Activated CD8-positive, alpha-beta memory T cell treated with anti-CD3 and anti-CD28 coated beads, Interleukin-2, amount 50 U/mL, for 48 hours (primary cell): ENCODE data around the gene SNRK.
A peak's percentile ranks its signal among the peaks of the same experiment; 100 is the strongest.

Experiments
- DNase-seq: peaks from one replicate; pipeline ENCODE4 v3.0.0-alpha.2; 2020

SNRK gene, protein sequence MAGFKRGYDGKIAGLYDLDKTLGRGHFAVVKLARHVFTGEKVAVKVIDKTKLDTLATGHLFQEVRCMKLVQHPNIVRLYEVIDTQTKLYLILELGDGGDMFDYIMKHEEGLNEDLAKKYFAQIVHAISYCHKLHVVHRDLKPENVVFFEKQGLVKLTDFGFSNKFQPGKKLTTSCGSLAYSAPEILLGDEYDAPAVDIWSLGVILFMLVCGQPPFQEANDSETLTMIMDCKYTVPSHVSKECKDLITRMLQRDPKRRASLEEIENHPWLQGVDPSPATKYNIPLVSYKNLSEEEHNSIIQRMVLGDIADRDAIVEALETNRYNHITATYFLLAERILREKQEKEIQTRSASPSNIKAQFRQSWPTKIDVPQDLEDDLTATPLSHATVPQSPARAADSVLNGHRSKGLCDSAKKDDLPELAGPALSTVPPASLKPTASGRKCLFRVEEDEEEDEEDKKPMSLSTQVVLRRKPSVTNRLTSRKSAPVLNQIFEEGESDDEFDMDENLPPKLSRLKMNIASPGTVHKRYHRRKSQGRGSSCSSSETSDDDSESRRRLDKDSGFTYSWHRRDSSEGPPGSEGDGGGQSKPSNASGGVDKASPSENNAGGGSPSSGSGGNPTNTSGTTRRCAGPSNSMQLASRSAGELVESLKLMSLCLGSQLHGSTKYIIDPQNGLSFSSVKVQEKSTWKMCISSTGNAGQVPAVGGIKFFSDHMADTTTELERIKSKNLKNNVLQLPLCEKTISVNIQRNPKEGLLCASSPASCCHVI

DNA sequence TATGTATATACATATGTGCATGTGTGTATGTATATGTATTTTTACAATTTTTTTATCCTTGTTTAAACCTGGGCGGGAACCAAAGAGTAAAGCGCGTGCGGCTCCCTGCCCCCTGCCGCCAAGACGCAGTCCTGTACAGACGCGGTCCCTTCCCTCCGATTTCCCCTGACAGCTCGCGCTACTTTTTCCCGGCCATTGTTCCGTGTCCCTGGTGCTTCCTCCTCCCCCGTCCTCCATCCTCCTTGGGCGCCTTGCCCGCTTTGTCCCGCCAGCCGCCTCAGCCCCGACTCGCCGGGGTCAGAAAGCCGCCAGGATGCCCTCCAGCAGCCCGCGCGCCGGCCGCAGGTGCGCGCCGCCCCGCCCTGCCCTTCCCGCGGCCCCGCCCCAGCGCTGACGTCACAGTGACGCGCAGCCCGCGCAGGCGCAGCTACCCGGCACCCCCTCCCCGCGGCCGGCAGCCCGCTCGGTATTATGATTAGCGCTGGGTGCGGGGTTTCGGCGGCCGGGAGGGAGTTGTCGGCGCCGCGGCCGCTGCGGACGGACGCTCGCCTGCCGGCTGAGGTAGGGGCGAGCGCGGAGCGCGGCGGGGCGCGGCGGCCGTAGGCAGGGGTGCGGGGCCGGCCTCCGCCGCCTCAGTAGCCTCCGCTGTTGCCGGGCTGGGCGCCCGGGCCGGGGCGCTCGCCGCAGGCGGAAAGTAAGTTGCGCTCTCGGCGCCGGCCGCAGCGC lies at the start of gene SNRK:
Gene SNRK (plus strand): TSS at position 426 of the 726 bp plus-strand sequence. CDS start 16,664 bp downstream, outside the sequence.
- peak; percentile 100 for DNase-seq

DNA sequence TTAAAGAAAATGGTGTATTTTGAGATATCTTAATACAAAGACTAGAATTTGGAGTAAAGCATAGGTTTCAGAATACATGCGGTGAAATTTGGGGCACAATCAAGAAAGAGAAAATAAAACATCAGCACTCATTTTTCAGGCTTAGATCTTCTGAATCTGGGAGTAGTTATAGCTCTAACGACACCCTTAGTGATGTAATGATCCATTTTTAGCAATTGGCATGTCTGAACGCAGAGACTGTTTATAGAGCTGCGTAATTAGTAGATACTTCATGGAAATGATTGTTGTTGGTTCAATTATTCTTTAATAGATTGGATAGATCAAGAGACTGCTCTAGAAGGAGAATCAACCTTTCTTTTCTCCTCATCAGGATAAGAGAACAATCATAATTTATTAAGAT lies 47.5 kb upstream of the SNRK start:
- no peak for DNase-seq

DNA sequence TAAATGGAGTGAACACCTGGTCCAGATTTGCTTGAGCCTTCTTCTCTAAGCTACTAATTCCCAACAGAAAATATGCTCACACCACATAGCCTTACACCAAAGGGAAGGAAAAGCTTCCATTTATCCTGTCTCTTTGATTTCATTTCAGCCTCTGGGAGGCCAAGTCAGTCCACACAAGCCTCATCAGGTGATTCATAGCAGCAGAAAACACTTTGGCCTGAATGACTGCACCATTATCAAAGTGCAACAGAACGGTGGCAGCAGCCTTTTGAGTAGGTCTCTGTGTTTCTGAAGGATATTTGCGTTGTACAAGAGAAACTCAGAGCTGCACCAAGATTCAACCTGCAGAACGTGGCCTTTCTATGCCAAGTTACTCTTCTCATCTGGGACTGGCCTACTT lies 46.6 kb upstream of the SNRK start:
- no peak for DNase-seq

DNA sequence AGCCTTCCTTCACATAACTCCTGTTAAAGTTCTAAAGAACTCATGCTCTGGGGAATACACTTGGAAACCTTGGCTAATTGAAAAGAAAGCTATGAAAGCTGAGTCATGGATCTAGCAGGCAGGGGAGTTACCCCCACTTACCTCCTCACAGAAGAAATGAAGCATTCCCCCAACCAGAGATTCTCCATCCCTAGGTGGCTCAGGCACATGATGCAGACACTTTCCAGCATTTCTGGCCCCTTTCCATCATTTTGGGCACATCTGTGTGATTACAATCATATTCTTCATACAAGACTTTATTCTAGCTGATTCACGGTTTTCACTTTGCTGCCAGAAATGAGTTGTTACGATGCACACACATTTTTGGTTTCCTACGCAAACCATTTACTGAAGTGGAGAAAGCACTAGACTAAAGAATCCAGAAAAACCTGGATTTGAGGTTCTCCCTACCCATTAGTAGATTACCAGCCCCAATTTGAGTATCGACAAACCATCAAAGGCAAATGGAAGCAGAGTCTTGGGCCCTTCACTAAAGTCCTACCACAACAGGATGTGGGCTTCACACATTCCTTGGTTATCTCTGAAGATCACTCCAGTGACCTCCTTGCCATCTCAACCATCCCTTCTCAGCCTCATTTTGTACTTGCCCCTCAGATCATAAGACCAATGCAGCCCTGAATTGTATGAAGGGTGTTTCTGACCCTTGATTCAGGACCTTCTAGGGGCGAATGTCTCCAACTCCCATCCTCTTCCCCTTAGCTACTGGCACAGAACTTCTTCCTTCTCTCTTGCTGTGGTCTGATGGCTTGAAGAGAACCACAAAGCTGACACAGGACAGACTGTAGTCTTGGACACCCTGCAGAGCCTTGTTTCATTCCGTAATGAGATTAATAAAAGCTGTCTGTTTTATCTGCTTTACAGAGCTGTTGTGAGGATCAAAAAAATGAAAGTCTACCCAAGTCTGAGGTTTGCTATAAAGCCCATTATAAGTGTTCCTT lies 42.5 kb upstream of the SNRK start:
- no peak for DNase-seq

DNA sequence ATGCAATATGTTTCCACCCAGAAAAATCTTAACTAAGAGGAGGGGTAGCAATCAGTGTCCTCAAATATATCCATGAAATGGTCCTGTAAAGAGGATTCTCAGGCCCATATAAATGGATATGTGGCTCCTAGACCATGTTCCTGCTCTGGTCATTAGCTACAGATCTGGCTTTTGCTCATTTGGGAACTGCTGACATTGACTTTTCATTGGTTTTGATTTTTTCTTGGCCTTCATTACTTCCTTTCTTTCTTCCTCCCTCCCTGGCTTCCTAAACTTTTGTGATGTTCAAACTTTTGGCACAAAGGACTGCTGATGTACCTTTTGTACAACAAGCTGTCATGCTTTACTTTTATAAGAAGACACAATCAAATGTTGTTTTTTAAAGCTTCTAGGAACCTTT lies 41.6 kb upstream of the SNRK start:
- no peak for DNase-seq

DNA sequence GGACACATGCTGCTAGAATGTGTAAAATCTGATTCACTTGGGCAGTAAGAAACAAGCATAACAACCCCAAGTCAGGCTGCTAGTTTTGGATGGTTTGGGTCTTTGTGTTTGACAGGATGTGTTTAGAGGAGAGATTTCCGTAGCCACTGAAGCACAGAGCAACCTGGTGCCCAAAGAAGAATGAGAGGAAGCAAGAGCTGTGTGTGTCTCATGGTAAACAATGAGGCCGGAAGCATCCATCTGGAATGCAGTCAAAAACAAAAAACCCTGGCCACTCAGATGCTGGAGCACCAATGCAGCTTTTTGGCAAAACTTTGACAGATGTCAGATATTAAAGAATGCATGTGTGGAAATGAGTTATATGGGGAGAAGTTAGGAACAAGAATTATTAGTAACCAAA lies 39.4 kb upstream of the SNRK start:
- no peak for DNase-seq

DNA sequence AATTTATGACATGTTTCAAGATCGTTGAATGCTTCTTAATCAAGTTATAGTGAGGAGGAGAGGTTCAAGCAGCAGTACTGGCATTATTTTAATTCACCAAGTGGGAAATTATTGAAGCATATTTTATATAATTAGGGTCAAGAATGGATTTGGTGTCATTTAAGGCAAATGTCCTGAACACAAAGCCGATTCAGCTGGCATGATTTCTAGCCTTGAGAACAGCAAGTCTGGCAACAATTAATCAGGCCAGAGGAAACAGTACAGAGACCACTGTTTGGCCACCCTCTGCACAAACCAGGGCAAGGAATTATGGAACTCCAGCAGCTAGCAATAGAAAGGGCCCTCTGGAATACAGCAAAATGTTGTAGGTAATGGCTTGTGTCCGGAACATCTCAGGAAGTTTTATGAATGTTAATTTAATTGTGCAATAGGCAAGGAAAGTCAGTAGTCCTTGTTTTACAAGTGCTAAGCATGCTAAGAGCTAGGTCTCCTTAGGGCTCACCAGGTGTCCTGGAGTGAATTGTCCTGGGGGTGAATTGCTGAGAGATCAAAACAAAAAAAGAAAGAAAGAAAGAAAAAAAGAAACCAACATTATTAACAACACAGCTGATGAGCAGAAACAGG lies 38.7 kb upstream of the SNRK start:
- DNase-seq: no peak

DNA sequence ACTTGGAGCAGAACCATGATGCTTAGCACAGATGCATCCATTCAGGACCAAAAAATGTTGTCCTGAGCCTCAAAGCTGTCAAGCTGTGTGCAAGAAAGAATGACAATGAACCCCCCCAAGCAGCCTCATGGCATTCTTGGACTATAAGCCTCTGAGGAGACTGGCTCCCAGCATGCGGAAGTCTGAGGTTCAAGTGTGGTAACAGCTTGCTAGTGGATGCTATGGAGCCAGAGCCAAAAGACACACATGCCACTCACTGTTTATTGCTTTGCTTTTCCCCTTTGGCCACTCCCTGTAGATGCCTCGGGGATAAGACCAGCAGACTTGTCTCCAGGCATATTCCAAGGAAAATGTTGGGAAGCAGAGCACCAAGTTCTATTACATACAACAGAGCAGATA lies 38.2 kb upstream of the SNRK start:
- no peak for DNase-seq

DNA sequence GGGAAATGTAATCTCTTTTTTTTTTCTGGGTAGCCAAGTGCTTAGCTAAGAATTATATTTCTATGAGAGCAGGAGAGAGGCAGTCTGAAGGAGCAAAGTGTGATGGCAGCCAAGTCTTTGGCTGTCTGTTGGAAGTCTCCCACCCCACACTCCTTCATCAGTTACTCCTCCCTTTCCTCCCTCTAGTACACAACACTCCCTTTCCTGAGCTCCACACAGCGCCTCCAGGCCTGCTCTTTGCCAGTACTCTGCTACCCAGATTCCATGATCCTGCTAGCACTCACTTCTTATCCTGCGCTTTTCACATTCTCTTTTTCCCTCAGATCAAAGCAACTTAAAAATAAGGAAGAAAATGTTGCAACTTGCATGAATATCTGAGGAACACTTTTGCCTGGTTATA lies 37.4 kb upstream of the SNRK start:
- DNase-seq: no peak

DNA sequence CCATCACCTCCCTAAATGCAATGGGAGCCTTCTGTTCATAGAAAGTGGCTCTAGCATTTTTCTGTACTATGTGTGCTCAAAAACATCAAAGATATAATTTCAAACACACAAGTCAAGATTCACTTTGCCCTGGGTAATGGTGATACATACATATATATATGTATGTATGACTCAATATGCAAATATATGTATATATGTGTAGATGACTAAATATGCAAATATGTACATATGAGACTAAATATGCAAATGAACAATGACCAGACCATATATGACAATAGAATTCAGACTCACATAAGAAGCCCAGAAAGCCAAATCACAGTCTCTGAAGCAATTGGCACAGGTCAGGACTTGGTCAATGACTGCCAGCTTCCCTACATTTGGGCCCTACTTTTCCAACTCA lies 36.9 kb upstream of the SNRK start:
- DNase-seq: no peak

DNA sequence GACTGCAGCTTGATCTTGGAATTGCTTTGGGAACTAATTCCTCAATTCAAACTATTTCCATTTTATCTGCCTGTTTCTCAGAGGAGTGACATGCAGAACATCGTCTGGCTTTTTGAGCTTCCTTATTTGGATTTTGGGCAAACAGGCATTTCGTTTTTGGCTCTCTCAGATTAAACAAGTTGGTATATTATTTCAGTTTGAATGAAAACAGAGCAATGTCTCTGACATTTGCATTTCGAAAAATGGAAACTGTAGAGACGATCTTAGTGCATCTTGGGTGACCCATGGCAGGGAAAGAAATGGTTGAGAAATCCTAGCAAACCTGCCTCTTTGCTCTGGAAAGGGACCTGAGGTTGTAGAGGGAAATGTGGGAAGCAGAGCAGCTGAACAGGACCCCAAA lies 33.0 kb upstream of the SNRK start:
- no peak for DNase-seq

DNA sequence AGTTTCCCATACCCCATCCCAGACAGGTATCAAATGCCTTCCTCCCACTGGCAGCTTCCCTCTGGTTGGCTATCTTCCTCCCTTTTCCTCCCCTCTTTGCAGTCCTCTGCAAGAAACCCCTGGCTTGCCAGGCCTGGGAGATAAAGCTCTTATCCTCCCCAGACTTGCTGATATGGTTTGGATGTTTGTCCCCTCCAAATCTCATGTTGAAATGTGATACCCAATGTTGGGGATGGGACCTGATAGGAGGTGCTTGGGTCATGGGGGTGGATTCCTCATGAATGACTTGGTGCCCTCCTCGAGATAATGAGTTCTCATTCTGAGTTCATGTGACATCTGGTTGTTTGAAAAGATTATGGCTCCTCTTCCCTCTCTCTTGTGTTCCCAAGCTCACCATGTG lies 32.2 kb upstream of the SNRK start:
- DNase-seq: no peak

DNA sequence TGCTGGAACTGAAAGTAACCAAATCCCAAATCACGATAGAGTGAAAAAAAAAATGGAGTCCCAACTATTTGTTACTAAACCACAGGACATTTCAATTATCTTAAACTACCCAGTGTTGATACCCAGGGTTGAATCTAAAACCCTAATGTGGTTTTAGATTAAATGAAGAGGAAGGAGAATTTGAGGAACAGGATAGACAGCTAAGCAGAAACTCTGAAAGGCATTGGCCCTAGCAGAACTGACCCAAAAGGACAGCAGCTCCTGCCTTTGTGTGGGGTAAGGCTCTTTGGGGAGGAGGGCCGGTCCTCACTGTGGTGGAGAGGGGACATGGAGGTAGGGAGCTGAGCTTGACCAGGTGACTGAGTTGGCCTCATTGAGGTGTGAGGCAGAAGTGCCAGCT lies 30.7 kb upstream of the SNRK start:
- DNase-seq: no peak

DNA sequence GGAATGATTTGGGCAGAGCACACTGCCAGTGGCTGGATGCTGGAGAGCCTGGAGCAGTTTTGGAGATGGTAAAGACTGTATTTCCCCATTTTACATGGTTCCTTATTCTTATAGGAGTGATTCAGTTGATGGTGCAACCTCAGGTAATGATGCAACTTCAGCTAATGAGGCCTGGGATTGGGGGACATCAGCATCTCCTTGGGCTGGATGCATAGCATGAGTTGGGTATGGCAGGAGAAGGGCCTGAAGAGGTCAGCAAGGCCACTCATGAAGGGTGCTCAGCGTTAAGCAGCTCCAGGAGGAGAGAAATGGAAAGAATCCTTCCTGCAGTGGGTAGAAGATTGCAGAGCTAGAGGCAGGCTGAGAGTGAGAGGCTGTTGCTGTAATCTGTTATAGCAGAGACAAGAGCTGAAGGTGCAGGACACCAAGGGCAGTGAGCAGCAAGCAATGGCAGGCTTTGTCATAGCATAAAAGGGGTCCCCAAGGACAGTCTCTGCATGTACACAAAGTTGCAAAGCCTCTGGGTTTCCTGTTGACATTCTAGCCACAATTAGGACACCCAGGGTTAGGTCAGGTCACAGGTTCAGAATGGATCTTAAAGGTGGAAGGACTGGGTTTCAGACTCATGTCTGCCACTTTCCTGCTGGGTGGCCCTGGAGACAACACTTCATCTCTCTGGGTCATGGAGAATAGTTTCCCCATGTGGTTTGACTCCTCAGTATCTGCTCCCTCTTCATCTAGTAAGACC lies 29.5 kb upstream of the SNRK start:
- DNase-seq: no peak

DNA sequence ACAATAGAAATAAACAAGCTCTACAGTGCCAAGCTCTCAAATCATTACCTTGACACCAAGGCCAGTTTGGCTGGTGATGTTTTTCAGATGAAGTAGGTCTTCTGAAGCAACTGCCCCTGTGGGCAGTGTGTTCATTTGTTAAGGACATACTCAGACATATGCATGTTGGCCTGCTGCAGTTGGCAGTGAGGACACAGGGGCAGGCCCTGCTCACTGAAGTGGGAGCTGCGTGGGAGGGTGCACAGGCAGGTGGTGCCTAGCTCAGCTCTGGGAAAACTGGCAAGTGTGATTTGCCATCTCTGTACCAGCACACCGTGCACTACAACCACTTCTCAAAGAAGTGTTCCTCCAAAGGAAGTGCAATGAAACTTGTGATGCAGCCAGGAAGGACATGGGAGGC lies 28.5 kb upstream of the SNRK start:
- no peak for DNase-seq

DNA sequence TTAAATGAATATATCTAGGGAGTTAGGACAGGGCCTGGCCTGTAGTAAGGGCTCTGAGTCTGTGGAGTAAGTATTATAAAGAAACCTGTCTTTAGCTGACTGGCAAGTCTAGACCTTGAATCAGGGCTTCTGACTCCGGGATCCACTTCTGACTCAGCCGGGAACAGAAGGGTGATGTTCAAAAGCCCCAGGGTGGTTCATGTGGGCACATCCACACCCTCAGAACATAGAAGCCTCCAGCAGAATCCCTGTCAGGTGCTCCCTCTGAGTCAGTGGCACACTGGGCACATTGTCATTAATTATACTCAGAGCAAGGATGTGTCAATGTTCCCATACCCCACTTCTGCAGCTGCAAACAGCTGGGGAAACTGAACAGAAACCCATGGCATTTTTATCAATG lies 26.7 kb upstream of the SNRK start:
- DNase-seq: no peak

DNA sequence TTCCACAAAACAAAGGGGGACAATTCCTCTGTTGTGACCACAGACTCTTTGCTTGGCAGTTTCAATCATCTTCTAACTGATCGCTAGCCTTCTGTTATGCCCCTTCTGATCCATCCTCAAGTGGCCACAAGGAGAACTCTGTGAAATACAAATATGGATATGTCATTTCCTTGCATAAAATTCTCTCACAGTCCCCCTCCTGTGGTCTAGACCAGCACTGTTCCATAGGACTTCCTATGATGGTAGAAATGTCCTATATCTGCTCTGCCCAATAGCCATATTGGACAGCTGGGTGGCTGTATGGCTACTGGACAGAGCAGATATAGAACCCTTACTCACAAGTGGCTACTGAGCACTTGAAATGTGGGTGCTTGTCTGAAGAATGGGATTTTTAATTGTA lies 25.9 kb upstream of the SNRK start:
- DNase-seq: no peak

DNA sequence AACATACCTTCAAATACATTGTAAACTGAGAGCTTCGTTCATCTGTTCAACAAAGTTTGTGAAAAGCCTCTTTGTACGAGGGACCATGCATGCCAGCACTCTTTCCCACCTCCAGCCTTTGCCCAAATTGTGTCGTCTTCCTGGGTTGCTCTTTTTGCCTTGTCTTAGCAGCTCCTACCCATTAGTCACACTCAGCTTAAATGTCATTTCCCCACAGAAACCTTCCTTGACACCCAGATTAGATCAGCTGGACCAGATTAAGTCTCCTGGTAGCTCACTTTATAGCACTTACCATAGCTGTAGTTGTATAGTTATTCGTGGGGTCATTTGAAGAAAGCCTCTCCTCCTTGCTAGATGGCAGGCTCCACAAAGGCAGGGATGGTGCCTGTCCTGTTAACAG lies 24.1 kb upstream of the SNRK start:
- DNase-seq: no peak

DNA sequence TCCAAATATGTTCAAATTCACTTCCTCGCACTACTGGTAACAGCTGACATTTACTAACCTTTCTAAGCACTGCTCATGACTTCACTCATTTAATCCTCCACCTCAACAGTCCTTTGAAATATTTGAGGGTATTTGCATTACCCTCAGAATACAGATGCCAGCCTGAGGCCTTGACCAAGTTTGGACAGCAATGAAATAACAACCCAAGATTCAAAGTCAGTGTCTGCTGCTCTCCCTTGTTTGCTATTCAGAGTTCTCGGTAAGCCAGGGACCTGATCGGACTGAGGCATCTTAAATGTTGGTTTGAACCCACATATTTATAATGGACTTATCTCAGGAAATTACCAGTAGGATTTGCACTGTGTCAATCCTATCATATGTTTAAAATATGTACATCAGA lies 19.9 kb upstream of the SNRK start:
- no peak for DNase-seq

DNA sequence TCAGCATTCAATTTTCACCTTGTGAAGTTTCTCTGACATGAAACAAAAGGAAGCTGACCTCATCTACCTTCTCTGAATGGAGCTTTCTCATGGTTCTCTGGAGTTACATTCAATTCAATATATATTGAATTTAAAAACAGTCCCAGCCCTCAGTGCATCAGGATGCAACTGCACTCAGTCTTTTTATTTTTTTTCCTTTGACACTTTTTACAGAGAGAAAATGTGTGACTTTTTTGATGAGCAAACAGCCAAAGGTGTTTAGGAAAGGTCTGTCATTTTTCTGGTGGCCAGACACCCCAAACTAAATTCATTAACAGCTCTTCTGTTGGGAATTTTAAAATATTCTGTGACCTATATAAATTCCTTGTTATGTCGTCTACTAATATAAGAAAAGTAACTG lies 19.3 kb upstream of the SNRK start:
- DNase-seq: no peak

DNA sequence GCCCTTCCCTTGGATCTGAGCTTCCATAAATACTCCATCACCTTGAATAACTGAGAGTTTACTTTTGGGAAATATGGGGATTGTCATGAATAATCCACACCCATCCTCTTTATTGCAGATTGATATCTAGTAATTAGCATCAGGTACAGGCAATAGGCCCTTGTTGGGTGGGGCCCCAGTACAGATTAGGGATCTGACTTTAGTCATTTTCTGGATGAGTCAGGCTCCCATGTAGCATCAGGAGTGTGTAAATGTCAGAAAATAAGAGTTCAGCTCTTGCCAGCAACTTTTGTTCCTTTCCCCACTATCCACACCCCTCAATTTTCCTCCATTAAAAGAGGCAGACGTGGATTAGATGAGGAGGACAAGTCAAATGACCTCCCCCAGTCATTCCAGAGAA lies 17.7 kb upstream of the SNRK start:
- no peak for DNase-seq
